HG03378 (cell line): ENCODE data around the gene BRSK2.
"Not testable (repeated sequence)": the region's sequence is repeated elsewhere in the genome, so short reads cannot be mapped to it uniquely, and the experiment has no call there.

Experiments
- ATAC-seq: cut with Tn5 transposase; IDR thresholded peaks from one replicate; pipeline ENCODE4 v1.9.1; 2021; ENCODE audit warnings: mild to moderate bottlenecking, moderate library complexity; ENCODE audit not compliant: unreplicated experiment

Gene BRSK2

DNA sequence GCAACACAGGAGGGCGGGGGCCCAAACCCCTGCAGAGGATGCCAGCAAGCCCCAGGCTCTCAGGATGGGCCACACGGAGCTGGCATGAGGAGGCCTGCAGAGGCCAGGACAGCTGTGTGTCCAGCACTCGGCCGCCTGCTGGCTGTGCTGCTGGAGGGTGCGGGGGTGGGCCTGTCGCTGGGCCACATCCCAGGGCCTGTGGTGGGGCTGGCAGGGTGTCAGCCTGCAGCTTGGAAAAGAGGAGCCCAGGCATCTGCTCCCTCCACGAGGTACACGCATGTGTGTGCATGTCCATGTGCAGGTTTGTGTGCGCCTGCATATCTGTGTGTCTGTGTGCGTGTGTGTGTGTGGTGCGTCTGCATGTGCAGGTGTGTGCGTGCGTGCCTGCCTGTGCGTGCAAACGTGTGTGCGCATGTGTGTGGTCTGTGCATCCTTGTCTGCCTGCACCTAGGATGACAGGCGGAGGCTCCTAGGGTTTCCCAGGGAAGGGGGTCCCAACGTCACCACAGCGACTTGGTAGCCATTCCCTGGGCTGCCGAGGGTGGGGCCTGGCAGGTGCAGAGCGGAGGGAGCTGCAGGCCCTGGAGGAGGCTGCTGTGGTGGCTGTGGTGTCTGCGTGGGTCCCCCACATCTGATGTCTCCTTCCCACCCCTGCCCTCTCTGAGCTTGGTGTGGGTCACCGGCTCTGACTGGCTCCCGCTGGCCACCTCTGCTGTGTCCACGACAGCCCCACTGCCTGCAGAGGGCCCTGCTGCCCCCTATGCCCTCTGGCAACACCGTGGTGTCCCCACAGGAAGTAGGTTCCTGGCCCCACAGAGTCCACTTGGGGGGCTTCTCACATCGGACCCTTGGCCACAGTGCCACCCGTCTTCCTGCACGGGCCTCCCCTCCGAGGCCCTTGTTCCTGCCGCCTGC, 17.1 kb downstream of the BRSK2 start:
- ATAC-seq = no peak

DNA sequence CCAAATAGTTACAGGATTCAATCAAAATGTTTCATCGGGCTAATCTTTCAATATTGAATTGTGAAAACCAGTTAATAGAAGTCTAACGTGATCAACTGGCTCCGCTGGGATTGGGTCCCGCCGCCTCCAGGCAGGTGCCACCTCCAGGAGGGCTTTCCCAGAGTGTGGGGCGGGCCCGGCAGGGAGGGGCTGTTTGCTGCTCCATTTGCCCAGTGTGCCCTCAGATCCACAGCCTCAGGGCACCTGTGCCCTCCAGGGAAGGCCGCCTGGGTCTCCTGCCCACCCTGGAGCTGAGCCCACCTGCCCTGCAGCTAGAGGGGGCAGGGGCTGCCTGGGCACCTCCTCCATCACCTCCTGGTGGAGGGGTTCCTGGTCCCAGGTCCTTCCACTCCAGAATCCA, 17.9 kb downstream of the BRSK2 start:
- no peak for ATAC-seq

DNA sequence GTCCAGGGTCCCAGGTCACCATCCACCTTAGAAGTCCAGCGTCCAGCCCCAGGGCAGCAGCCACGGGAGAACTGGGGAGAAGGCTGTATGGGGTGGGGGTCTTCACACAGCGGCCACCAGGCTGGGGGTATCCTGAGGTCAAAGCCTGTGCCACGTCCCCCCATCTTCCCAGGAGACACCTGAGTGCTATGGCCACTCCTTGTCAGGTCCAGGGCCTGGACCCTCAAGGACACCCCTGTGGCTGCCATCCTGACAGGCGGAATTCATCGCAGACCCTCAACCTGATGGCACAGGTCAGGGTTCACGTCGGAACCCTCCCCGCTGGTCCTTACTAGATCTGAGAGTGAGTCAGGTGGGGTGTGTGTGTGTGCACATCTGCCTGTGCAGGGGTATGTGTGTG, 18.6 kb downstream of the BRSK2 start:
- ATAC-seq = no peak

DNA sequence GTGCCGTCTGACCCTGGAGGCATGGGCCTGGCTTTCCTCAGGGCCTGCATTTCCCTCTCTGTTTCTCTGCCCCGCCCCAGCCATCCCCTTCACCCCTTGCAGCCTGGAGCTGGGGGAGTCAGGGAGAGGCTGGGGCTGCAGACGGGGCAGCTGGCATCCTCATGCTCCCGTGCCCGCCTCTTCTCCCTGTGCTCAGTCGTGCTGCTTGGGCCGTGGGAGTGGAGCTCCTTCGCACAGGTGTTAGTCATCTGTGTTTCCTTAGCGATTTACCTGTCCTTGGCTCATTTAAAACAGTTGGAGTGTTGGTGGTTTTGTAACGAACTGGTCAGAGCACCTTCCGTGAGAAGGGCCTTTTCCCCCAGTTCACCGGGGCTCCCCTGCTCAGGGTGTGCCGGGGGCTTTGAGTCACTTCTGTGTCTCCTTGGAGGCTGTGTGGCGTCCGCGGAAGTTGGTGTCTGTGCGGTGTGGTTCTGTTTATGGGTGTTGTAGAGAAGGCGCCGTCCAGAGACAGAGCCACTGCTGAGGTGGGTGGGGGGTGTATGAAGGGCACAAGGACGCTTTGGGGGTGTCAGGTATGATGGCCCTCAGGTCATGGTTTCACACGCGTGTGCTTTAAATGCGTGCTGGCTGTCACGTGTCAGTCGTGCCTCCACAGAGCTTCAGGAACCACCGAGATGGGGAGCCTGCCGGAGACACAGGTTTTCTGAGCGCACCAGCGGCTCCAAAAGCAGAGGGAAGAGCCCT, 19.5 kb downstream of the BRSK2 start:
- ATAC-seq = no peak

DNA sequence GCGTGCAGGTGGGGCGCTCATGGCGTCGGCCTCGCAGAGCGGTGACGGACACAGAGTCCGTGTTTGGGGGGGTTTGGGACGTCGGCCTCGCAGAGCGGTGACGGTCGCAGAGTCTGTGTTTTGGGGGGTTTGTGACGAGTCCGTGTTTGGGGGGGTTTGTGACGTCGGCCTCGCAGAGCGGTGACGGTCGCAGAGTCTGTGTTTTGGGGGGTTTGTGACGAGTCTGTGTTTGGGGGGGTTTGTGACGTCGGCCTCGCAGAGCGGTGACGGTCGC, 20.1 kb downstream of the BRSK2 start:
- not testable (repeated sequence) for ATAC-seq

DNA sequence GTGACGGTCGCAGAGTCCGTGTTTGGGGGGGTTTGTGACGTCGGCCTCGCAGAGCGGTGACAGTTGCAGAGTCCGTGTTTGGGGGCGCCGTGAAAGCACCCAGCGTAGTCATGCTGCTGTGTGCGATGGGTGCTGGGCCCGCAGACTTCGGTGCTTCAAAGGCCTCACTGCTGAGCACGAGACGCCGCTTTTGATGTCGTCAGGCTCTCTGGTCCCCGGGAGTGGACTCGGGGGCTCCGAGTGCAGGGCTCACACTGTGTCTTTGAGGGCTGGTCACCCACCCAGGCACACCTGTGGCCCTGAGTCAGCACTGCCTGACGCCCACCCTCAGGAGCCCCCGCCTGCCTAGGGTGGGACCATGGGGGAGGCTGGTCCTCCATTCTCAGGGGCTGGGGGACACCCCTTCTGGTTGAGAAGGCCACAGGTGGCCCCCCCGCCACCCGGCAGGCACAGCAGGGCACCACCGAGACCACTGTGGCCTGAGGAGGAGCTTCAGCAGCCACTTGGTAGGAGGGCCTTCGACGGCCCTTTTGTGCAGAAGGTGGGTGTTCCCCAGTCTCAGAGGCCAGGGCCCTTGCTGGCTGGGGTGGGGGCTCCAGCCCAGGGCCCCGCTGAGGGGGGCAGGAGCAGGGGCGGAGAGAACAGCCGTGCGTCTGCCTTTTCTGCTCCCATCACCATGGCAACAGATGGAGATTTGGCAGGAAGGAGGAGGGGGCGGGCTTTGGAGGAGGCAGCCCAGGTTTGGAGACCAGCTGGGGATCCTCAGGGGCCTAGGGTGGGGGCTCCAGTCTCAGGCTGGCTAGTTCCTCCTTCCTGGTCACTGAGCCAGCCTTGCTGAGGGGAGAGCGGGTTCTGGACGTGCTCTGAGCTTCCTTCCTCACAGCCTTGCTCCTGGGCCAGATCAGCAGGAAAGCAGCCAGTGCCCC, 20.9 kb downstream of the BRSK2 start:
- ATAC-seq = no peak

DNA sequence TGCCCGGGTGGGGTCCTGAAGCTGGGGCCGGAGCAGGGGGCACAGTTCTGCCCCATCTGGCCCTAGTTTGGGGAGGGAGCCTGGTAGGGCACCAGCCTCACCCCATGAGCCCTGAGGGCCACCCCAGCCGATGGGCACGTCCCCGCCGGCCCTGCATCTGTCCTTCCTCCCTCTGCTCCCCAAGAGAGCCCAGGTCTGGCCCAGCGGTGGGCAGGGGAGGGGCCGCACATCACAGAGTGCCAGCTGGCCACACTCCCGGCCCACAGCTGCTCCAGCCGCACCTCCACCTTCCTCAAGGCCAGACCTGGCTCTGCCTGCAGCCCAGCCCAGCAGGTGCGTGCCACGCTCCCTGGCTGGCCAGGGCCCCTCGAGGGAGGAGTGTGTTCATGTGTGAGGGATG, 21.6 kb downstream of the BRSK2 start:
- ATAC-seq = no peak

DNA sequence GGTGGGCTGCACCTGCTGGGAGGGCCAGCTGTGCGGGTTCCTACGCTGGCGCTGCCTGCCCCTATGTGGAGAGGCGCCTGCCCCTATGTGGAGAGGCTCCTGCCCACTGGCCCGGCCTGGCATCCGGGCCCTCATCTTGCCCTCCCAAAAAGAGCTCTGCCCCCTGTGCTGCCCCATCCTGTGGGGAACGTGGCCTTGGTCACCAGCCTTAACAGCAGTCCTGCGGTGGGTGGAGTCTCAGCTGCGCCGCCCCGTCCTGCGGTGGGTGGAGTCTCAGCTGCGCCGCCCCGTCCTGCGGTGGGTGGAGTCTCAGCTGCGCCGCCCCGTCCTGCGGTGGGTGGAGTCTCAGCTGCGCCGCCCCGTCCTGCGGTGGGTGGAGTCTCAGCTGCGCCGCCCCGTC, 22.0 kb downstream of the BRSK2 start:
- ATAC-seq = not testable (repeated sequence)

DNA sequence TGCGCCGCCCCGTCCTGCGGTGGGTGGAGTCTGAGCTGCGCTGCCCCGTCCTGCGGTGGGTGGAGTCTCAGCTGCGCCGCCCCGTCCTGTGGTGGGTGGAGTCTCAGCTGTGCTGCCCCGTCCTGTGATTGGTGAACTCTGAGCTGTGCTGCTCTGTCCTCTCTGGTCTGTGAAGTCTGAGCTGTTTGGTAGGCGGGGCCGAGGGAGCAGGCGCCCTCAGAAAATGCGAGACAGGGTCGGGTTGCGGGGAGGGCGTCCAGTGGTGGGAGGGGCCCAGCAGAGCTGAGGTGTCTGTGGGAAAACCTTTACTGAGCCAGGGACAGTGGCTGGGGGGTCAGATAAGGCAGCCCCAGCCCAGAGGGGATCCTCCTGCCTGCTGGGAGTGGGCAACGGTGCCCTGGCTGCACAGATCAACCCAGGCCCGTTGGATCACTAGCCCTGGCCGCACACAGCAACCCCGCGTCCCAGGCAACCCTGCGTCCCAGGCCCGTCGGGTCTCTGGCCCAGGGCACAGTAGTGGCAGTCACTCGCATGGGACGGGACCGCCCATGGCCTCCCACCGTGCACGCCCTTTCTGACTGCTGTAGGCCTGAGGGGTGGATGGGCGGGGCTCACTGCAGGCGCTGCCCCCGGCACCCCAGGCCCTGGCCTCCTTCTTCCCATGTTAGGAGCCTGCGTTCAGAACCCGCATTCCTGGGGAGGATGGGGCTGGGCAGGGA, 22.8 kb downstream of the BRSK2 start:
- ATAC-seq = no peak

DNA sequence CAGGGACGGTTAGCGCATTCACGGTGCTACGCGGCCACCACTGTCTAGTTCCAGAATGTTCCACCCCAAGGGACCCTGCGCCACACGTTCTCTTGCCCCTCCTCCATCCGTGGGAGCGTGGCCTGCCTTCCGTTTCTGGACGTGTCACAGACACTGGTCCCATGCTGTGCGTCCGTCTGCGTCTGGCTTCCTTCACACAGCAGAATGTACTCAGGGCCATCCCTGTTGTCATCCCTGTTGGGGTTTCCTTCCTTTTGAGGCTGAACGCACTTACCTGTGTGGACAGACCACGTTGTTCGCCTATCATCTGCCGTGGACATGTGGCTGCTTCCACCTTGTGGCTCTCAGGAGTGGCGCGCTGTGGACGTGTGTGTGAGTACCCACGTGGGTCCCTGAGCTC, 24.9 kb downstream of the BRSK2 start:
- no peak for ATAC-seq

DNA sequence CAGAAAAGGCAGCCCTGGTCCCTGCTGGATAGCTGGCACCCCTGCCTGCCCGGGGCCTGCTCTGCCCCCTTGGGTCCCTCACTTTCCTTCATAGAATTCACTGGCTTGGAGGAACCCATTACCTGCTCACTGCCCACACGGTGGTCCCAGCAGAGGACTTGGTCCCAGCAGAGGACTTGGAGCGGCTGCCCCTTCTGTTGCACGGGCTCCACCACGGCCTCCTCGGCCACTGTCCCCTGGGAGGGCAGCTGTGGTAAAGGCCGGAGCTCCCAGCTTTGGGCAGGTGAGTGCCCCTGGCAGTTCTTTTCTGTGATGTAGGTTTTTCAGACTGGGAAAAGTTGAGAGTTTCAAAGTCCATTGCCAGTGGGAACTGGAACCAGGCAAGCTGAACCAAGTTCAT, 25.9 kb downstream of the BRSK2 start:
- ATAC-seq = no peak

DNA sequence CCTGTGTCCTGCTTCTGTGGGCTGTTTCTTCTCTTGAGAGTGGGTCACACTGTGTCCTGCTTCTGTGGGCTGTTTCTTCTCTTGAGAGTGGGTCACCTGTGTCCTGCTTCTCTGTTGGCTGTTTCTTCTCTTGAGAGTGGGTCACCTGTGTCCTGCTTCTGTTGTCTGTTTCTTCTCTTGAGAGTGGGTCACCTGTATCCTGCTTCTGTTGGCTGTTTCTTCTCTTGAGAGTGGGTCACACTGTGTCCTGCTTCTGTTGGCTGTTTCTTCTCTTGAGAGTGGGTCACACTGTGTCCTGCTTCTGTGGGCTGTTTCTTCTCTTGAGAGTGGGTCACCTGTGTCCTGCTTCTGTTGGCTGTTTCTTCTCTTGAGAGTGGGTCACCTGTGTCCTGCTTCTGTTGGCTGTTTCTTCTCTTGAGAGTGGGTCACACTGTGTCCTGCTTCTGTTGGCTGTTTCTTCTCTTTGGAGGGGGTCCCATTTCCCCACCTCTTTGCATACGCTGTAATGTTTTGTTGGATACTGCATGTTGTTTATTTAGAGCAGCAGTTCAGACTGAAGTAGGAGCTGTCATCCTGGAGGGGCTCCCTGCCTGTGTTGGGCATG, 28.6 kb downstream of the BRSK2 start:
- ATAC-seq = not testable (repeated sequence)

DNA sequence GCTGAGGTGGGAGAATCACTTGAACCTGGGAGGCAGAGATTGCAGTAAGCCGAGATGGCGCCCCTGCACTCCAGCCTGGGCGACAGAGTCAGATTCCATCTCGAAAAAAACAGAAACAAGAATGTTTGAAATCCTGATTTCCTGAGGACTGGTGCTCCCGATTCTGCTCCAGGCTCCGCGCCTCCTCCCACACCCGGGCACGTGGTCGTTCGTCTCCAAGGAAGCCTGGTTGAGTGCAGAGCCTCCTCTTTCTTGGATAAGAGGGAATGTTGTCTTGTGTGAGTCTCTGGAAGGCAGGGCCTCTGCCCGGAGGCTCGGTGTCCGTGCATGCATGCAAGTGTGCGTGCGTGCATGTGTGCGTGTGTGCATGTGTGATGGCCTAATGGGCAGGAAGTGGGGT, 30.1 kb downstream of the BRSK2 start:
- ATAC-seq = no peak

DNA sequence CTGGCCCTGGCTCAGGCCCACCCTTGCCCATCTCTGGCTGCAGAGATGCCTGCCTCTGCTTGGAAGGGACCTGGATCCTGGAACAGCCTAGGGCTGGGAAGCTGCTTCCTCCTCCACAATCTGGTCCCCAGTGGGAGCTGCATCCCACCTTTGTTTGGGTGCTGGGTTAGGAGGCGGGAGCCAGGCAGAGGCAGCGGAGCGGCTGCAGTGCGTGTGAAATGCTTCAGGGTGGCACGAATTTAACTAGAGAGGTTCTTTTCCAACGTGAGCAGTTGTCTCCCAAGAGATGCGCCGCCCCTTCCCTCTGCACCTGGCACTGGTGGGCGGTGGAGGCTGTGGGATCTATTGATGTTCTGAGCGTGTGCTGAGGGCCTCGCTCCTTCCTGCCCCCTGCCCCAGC, 31.6 kb downstream of the BRSK2 start:
- ATAC-seq = no peak

DNA sequence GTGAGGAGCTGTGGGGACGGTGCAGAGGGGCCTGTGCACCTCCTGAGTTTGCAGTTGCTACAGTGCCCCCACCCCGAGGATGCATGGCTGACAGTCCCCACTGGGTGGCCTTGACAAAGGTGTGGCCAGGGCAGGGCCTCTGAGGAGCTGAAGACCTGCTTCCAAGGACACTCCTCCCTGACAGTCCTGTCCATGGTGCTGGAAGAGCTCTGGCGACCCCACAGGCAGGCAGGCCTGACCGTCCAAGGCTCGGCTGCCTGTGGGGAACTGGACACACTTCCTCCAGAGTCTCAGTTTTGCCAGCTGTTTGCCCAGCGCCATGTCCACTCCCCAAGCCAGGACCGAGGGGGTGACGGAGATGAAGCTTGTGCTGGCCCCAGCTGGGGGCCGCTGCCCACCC, 32.7 kb downstream of the BRSK2 start:
- ATAC-seq = no peak

DNA sequence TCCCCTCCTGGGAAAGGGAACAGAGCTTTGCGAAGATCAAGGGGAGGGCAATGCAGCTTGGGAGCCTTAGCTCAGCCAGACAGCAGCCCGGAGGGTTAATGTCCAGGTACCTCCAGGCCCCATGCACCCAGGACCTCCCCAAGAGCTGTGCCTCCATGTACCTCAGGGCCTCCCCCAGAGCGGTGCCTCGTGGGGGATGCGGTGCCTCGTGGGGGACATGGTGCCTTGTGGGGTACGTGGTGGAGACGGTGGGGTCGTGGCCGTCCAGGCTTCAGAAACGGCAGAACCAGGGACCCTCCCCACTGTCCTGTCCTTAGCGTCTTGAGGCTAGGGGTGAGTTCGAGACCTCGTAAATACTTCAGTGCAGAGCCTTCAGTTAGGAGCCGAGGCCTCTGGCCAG, 33.2 kb downstream of the BRSK2 start:
- ATAC-seq = no peak

DNA sequence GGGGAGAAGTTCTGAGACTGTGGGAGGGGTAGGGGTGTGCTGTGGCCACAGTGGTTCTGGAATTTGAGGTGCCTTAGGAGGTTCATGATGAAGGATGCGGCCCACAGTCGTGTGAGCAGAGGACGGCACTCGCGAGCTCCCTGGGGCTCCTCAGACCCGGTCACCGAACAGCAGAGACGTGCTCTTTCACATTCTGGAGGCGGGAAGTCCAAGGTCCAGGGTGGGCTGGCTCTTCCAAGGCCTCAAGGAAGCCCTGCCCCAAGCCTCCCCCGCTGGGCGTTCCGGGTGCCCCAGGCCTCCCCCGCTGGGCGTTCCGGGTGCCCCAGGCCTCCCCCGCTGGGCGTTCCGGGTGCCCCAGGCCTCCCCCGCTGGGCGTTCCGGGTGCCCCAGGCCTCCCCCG, 33.7 kb downstream of the BRSK2 start:
- not testable (repeated sequence) for ATAC-seq

DNA sequence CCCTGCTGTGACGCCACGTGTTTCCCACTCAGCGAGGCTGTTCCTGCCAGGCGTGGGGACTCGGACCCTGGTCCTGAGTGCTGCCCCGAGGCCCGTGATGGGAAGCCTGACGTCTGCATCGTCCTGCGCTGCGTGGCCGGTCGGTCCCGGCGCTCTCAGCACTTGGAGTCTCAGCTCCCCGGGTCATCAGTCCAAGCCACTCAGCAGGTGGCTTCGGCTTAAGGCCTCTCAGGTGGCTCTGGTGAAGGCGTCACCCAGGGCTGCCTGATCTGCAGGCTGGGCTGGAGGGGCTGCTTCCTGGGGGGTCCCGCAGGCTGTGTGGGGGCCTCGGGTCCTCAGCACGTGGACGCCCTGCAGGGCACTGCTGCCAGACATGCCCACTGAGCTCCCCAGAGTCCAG, 35.3 kb downstream of the BRSK2 start:
- ATAC-seq = no peak

DNA sequence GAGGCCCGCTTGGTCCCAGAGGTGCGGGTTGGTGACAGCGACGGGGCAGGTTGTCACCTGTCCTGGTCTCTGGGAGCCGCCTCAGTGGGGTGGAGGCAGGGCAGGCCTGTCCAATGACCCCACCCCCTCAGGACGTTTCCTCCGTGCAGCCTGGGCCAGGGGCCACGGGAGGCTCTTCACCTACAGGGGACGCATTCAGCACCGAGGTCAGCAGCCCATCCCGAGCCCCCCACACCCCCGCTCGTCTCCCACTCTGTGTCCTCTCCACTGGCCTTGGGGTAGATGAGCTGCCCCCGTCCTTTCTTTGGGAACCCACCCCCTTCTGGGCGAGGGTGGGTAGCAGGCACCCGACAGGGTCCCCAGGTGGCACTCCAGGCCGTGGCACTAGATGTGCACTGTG, 35.7 kb downstream of the BRSK2 start:
- ATAC-seq = no peak

DNA sequence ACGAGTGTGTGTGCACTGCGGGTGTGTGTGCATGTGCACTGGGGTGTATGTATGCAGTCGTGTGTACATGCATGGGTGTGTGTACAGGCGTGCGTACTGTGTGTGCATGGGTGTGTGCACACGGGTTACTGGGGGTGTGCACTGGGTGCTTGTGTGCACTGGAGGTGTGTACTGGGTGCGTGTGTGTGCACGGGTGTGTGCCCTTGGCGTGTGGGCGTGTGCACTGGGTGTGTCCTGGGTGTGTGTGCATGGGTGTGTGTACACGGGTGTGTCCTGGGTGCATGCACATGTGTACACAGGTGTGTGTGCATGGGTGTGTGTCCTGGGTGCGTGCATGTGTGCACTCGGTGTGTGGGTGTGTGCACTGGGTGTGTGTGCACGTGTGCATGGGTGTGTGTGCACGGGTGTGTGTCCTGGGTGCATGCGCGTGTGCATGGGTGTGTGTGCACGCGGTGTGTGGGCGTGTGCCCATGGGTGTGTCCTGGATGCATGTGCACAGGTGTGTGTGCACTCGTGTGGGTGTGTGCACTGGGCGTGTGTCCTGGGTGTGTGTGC, 39.1 kb downstream of the BRSK2 start:
- no peak for ATAC-seq
